Activated B cell treated with CpG ODN at 0.5 μM for 24 hours (primary cell): Measurements from ENCODE around the gene OR52H1. TPM values are rescaled to one million over a fixed set of nuclear protein-coding genes. Genes with fewer than 3 reads are reported as not detected.

Experiments used
- ATAC-seq: fragments of 200-7000 bp; cut with Tn5 transposase; one replicate; pipeline ENCODE4 v1.10.0; 2021; ENCODE audit warnings: low read depth, mild to moderate bottlenecking, moderate library complexity
- CTCF ChIA-PET: fragments of 350-600 bp; sonication (Branson Sonifier 250); formaldehyde crosslinking; loops from one replicate; lab custom pipeline; 2021; ENCODE audit warnings: antibody characterized with exemption; lab: Charles Lee
- POLR2A ChIA-PET: fragments of 350-600 bp; sonication (Branson Sonifier 250); formaldehyde crosslinking; loops from one replicate; lab custom pipeline; 2021; ENCODE audit warnings: antibody characterized with exemption; lab: Charles Lee
- DNase-seq: peaks from one replicate; pipeline ENCODE4 v3.0.0; 2022
- H3K27ac Mint-ChIP-seq: one replicate; pipeline ENCODE4 v1.8.0; 2020; ENCODE audit warnings: mixed read lengths
- H3K27me3 Mint-ChIP-seq: one replicate; pipeline ENCODE4 v1.8.0; 2021; ENCODE audit warnings: mixed read lengths
- H3K36me3 Mint-ChIP-seq: one replicate; pipeline ENCODE4 v1.8.0; 2021; ENCODE audit warnings: low read depth, mixed read lengths
- H3K4me1 Mint-ChIP-seq: one replicate; pipeline ENCODE4 v1.8.0; 2021; ENCODE audit warnings: mixed read lengths
- H3K4me3 Mint-ChIP-seq: one replicate; pipeline ENCODE4 v1.8.0; 2020; ENCODE audit warnings: mild to moderate bottlenecking, mixed read lengths
- H3K9me3 Mint-ChIP-seq: one replicate; pipeline ENCODE4 v1.8.0; 2020; ENCODE audit warnings: mixed read lengths
- CTCF ChIP-seq: fragments of 200-600 bp; IDR thresholded peaks from one replicate; pipeline ENCODE4 v1.8.0; 2022; ENCODE audit warnings: antibody characterized with exemption, mild to moderate bottlenecking
- intact Hi-C: fragments of 100-400 bp; cut with micrococcal nuclease; formaldehyde crosslinking; loops from one replicate; pipeline ENCODE4 v1.15.1; 2024
- total RNA-seq: library from RNA; stranded (reverse); gene quantifications from 2 replicates; pipeline ENCODE4 v1.2.3, GENCODE V29; 2022

OR52H1 gene
- 0.20 and 0.22 TPM in 2 replicates for total RNA-seq

GRCh38 chr11:5548440-5548839 lies at the start of gene OR52H1:
Gene OR52H1, minus strand, starts transcription at chr11:5548540. Its CDS starts 3,035 bp downstream, at chr11:5545505.
- CTCF ChIA-PET = no interaction called here

GRCh38 chr11:5597953-5598352 lies 49.6 kb upstream of the OR52H1 start:
- ATAC-seq = no peak
- no peaks in the 10 kb centered on the region for H3K9me3 Mint-ChIP-seq
- no peak for TF ChIP-seq CTCF
- CTCF ChIA-PET = interaction anchor here (1.0 to 3.2 kb wide), 3 partner anchors 86 to 212 kb away, joined by 3 to 15 read pairs (median 7); partner anchors contain the start of gene TRIM5
- H3K36me3 Mint-ChIP-seq = no peaks in the 10 kb centered on the region
- peaks cover 3% of the 10 kb centered on the region for H3K27me3 Mint-ChIP-seq
- intact Hi-C loops = no loop called here
- no peak for DNase-seq
- POLR2A ChIA-PET = no interaction called here
- H3K27ac Mint-ChIP-seq = no peak overlapping the region
- peaks cover 17% of the 10 kb centered on the region for H3K4me1 Mint-ChIP-seq
- no peak overlapping the region for H3K4me3 Mint-ChIP-seq

More at GRCh38 chr11:5548440-5548839, at the start of gene OR52H1:
- intact Hi-C loops = loop anchor here (5.0 kb wide), 1 partner anchor 411 kb away; the partner anchor contains the start of gene OR52A5
- DNase-seq (no peak), ATAC-seq (no peak)
- POLR2A ChIA-PET = no interaction called here
- Mint-ChIP-seq H3K27ac (no peak within 1 kb of the TSS), H3K4me3 (no peak within 1 kb of the TSS), H3K4me1 (no peaks in the 10 kb centered on the region), H3K27me3 (no peaks in the 10 kb centered on the region), H3K36me3 (no peaks in the 10 kb centered on the region), H3K9me3 (no peaks in the 10 kb centered on the region)
- TF ChIP-seq CTCF = no peak

DNA sequence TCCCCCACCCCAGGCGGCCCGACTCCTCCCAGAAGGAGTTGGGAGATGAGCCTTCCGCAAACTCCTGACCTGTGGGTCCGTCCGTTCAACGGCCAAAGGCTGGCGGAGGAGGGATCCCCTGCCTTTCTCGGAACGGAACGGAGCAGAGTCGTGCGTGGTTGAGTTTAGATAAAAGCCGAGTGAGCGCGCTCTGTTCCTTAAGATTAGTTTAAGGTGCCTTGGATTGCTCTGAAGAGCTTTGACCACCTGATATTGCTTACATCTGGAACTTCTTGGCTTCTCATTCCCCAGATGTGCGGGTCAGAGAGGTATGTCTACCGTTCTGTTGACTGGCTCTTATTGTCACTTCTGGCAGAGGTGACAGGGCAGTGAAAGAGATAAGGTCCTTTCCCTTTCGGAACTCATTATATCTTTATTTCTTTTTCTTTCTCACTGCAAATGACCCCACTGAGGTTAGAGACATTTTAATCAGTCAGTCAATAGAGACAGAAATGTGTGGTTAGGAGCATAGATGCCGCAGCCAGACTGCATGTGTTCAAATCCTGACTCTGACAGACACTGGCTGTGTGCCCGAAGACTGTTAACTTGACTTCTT lies 48.4 kb upstream of the OR52H1 start, which contains the start of gene TRIM6:
Gene TRIM6, plus strand, starts transcription at position 31 of the 595 bp plus-strand sequence. Its CDS starts 261 bp downstream, at position 292.
- peak within 1 kb of the TSS; percentile 41 for H3K27ac Mint-ChIP-seq
- CTCF ChIA-PET = interaction anchor here (1.0 kb wide), 1 partner anchor 88 kb away, joined by 3 read pairs; the partner anchor contains the start of gene TRIM5

GRCh38 chr11:5593146-5593545 lies 44.8 kb upstream of the OR52H1 start:
- Mint-ChIP-seq H3K4me3 (no peak overlapping the region), H3K27ac (no peak overlapping the region), H3K4me1 (peaks cover 12% of the 10 kb centered on the region), H3K9me3 (no peaks in the 10 kb centered on the region), H3K27me3 (peaks cover 3% of the 10 kb centered on the region), H3K36me3 (no peaks in the 10 kb centered on the region)
- no peak for TF ChIP-seq CTCF
- DNase-seq (no peak), ATAC-seq (no peak)
- ChIA-PET CTCF (no interaction called here), POLR2A (no interaction called here)
- intact Hi-C loops = no loop called here

More for the DNA sequence above, 48.4 kb upstream of the OR52H1 start, which contains the start of gene TRIM6:
- intact Hi-C loops = no loop called here
- Mint-ChIP-seq H3K36me3 (no peaks in the 10 kb centered on the region), H3K9me3 (no peaks in the 10 kb centered on the region), H3K4me3 (peak within 1 kb of the TSS; percentile 86), H3K4me1 (peaks cover 17% of the 10 kb centered on the region), H3K27me3 (peaks cover 3% of the 10 kb centered on the region)
- no peak for TF ChIP-seq CTCF
- DNase-seq (no peak), ATAC-seq (peak; percentile 22)
- POLR2A ChIA-PET = no interaction called here

- ChIA-PET POLR2A (no interaction called here), CTCF (no interaction called here)
- Mint-ChIP-seq H3K36me3 (no peaks in the 10 kb centered on the region), H3K4me3 (no peak overlapping the region), H3K9me3 (no peaks in the 10 kb centered on the region), H3K4me1 (peaks cover 12% of the 10 kb centered on the region), H3K27ac (no peak overlapping the region), H3K27me3 (peaks cover 3% of the 10 kb centered on the region)
- no peak for DNase-seq
- intact Hi-C loops = no loop called here
- TF ChIP-seq CTCF = no peak
- ATAC-seq = no peak
Measured at GRCh38 chr11:5592615-5593014, 44.3 kb upstream of the OR52H1 start.
